Astrocyte of the cerebellum (primary cell): ENCODE measurements around the gene IGFBP7.
A peak's percentile ranks its signal among the peaks of the same experiment; 100 is the strongest.

ENCODE experiments used
- DNase-seq: peaks from one replicate; pipeline ENCODE4 v3.0.0-alpha.2; 2011; ENCODE audit warnings: low read depth
- H3K4me3 ChIP-seq: 2 replicates; pipeline ENCODE4 v1.5.1; 2011; ENCODE audit warnings: mild to moderate bottlenecking, low read depth, low read length, moderate library complexity
- CTCF ChIP-seq: IDR thresholded peaks from 2 replicates; pipeline ENCODE4 v1.5.1; 2012; ENCODE audit warnings: low read length, low read depth, moderate library complexity, mild to moderate bottlenecking; ENCODE audit errors: missing control alignments
- in situ Hi-C: cut with HindIII; loops from 2 replicates; pipeline ENCODE4 v1.10.0; 2017; ENCODE audit warnings: low sequenced_read_pairs

The IGFBP7 gene

GRCh38 chr4:57100979-57101651 lies 9.1 kb downstream of the IGFBP7 start:
- DNase-seq, result no peak
- TF ChIP-seq CTCF, result no peak
- in situ Hi-C loops, result loop anchor here (5.0 kb wide), 1 partner anchor 64 kb away; no protein-coding TSS in a partner anchor
- H3K4me3 ChIP-seq, result no peak overlapping the region

- H3K4me3 ChIP-seq, result no peak overlapping the region
- TF ChIP-seq CTCF, result no peak
- in situ Hi-C loops, result no loop called here
- no peak for DNase-seq
Observed at GRCh38 chr4:57099363-57099762, 10.8 kb downstream of the IGFBP7 start.

DNA sequence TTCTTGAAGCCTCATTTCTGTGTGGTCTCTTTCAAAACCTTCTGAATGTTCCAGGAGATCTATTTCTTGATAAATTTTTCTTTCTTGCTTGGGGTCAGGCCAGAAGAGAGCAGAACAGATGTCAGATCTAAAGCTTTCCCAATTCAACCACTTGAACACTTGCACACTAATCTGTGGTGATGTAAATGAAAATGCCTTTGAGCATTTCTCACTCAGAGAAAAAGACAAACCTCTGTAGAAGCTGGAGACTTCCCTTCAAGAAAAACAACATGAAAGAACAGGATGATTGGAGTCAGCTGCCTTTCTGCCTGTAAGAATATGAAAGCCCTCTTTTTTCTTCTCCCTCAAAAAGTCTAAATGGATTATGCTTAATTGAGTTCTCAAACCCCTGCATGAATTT lies 11.2 kb downstream of the IGFBP7 start:
- H3K4me3 ChIP-seq, result no peak overlapping the region
- in situ Hi-C loops, result no loop called here
- TF ChIP-seq CTCF, result no peak
- DNase-seq, result peak; percentile 29

GRCh38 chr4:57098415-57098814 lies 11.8 kb downstream of the IGFBP7 start:
- DNase-seq, result no peak
- H3K4me3 ChIP-seq, result no peak overlapping the region
- in situ Hi-C loops, result no loop called here
- TF ChIP-seq CTCF, result no peak

DNA sequence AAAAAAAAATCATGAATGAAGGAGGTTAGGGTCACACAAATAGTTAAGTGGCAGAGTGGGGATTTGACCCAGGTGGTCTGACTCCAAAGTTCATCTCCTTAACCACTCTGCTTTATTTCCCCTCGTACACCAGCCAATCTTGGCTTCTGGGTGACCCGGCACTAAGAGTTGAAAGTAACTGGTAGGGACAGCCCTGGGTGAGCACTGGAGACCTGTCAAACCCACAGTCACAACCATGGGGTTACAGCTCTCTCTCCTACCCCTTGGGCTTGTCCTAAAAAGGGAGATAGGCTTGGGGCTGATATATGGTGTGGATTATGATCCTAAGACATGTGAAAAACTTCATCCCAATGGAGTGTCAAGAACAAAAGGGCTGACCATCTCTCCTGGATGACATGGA lies 12.5 kb downstream of the IGFBP7 start:
- no peak for DNase-seq
- TF ChIP-seq CTCF, result no peak
- in situ Hi-C loops, result no loop called here
- no peak overlapping the region for H3K4me3 ChIP-seq

GRCh38 chr4:57095956-57096355 lies 14.2 kb downstream of the IGFBP7 start:
- TF ChIP-seq CTCF, result no peak
- no peak for DNase-seq
- no peak overlapping the region for H3K4me3 ChIP-seq
- in situ Hi-C loops, result no loop called here

DNA sequence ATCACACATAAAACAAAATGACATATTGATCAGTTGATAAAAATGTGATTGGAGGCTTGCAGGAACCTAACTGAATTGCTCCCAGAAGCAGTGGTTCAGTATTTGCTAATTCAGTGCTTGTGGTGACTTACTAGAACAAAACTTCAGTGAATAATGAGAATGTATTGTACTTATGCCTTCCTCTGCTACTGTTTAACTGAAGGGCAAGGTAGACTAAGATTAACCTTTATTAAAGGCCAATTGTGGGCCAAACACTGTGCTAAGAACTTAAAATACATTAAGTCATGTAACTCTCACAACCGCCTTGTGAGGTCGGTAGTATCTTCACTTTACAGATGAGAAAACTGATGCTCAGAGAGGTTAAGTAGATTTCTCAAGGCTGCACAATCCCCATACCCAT lies 14.9 kb downstream of the IGFBP7 start:
- in situ Hi-C loops, result no loop called here
- no peak for DNase-seq
- H3K4me3 ChIP-seq, result no peak overlapping the region

More for the DNA sequence above, 14.9 kb downstream of the IGFBP7 start:
- no peak for TF ChIP-seq CTCF
